ENCODE measurements around the gene SHROOM3.
"Not testable (repeated sequence)": the region's sequence is repeated elsewhere in the genome, so short reads cannot be mapped to it uniquely, and the experiment has no call there.

Gene SHROOM3

DNA sequence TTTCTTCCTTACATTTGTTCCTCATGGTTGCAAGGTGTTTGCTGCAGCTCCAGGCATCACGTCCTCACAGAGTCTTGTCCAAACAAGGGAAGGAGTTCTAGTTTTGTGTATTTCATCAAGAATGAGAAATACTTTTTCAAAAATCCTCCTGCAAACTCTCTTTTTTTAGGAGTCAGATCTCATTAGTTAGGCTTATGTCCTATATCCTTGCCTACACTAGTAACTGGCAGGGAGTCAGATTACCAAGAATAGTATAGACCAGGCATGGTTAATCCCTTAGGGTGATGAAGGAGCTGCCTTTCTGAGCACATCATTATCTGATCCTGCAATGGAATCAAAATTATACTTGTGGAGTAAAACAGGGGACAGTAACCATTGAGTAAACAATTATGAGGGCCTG, 160.4 kb downstream of the SHROOM3 start:
- no peaks in the 10 kb centered on the region for H3K27me3 ChIP-seq (ENCODE audit: control insufficient read depth, insufficient read depth, low read length)
- peaks cover 23% of the 10 kb centered on the region for H3K4me1 ChIP-seq (ENCODE audit: control insufficient read depth, insufficient read depth, low read length)
- H3K9ac ChIP-seq (ENCODE audit: low read length), result no peak overlapping the region
- no peaks in the 10 kb centered on the region for H3K36me3 ChIP-seq (ENCODE audit: control insufficient read depth, insufficient read depth, low read length)
- H3K9me3 ChIP-seq (ENCODE audit: control insufficient read depth, insufficient read depth, low read depth, low read length), result no peaks in the 10 kb centered on the region
- H3K27ac ChIP-seq (ENCODE audit: low read depth, low read length), result no peak overlapping the region
- no peak overlapping the region for H3K4me3 ChIP-seq (ENCODE audit: low read depth, low read length)

DNA sequence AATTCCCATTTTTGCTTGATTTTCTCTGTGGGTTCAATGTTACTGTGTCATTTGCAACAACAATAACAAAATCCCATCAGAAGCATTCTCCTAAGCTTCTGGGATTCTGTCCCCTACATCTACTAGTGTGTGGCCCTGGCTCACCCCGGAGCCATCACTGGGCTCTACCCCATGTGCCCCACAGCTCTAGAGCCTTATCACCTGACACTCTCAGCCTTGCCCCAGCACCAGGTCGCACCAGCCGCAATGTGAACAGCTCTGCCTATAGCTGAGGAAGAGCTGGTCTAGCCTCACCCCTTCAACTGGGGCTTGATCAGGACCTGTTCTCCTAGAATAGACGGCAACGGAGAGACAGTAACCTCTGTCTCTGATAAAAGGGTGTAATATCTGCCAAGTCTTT, 161.7 kb downstream of the SHROOM3 start:
- H3K9ac ChIP-seq (ENCODE audit: low read length), result no peak overlapping the region
- H3K4me1 ChIP-seq (ENCODE audit: control insufficient read depth, insufficient read depth, low read length), result peaks cover 10% of the 10 kb centered on the region
- H3K36me3 ChIP-seq (ENCODE audit: control insufficient read depth, insufficient read depth, low read length), result no peaks in the 10 kb centered on the region
- no peak overlapping the region for H3K27ac ChIP-seq (ENCODE audit: low read depth, low read length)
- H3K9me3 ChIP-seq (ENCODE audit: control insufficient read depth, insufficient read depth, low read depth, low read length), result no peaks in the 10 kb centered on the region
- no peaks in the 10 kb centered on the region for H3K27me3 ChIP-seq (ENCODE audit: control insufficient read depth, insufficient read depth, low read length)
- H3K4me3 ChIP-seq (ENCODE audit: low read depth, low read length), result no peak overlapping the region

DNA sequence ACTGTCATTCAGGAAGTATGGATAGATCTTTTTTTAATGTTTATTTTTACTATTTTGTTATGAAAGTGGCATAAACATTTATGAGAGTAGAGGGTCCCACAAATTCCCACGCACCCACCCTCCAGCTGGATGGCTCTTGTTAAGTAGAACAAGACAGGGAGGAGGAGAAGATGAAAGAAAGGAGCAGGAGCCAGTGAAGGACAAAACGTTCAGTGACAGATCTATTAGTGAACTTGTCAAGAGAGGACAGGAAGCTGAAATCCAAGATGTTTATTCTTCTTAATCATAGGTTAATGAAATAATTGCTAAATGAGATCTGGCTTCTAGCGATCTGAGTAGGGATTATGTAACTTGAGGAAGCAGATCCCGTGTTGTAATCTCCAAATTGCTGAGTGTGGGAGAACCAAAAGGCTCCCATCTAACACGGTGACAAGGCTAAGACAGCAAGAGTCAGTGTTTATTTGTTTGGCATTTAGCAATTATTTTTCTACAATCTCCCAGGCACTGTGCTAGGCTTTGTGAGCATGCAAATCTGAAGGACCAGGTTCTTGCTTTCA, 162.5 kb downstream of the SHROOM3 start:
- Histone ChIP-seq H3K9ac (ENCODE audit: low read length) (no peak overlapping the region), H3K4me3 (ENCODE audit: low read depth, low read length) (no peak overlapping the region), H3K27ac (ENCODE audit: low read depth, low read length) (no peak overlapping the region), H3K36me3 (ENCODE audit: control insufficient read depth, insufficient read depth, low read length) (no peaks in the 10 kb centered on the region), H3K9me3 (ENCODE audit: control insufficient read depth, insufficient read depth, low read depth, low read length) (no peaks in the 10 kb centered on the region), H3K27me3 (ENCODE audit: control insufficient read depth, insufficient read depth, low read length) (no peaks in the 10 kb centered on the region), H3K4me1 (ENCODE audit: control insufficient read depth, insufficient read depth, low read length) (peaks cover 9% of the 10 kb centered on the region)

DNA sequence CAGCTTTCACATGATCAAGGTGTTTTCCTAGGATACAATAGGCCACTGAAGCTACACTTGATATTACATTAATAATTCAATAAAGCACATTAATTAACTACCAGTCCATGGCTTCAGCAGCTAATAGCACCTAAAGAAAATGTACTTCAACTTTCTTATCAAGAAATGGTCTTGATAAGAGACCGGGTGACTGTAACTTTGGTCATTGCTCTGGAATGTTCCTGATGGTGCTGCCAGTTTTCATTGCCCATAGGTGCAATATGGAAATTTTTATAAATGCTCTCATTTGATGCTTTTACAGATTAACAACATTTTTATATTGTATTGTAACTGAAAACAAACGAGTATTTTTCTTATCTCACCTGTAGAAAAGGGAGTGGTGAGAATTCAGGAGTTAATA, 165.4 kb downstream of the SHROOM3 start:
- Histone ChIP-seq H3K9ac (ENCODE audit: low read length) (no peak overlapping the region), H3K36me3 (ENCODE audit: control insufficient read depth, insufficient read depth, low read length) (no peaks in the 10 kb centered on the region), H3K27ac (ENCODE audit: low read depth, low read length) (no peak overlapping the region), H3K4me1 (ENCODE audit: control insufficient read depth, insufficient read depth, low read length) (peaks cover 9% of the 10 kb centered on the region), H3K4me3 (ENCODE audit: low read depth, low read length) (no peak overlapping the region), H3K9me3 (ENCODE audit: control insufficient read depth, insufficient read depth, low read depth, low read length) (no peaks in the 10 kb centered on the region), H3K27me3 (ENCODE audit: control insufficient read depth, insufficient read depth, low read length) (no peaks in the 10 kb centered on the region)

DNA sequence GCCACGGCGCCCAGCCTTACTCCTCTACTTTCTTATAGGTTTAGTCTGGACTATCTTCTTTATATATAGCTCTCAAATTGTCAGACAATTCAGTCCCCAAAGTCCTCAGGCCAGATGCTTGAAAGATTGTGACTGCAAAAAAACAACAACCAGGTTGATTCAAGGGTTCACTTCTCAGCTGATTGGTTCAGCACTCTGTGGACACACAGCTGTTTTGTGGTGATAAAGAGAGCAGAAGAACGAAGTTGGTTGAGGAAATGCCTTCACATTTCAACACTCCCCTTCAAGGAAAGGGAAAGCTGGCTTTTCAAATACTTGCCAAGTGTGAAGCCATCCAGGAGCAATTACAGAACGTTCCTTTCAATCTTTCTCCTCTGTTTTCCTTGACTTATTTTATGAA, 166.8 kb downstream of the SHROOM3 start:
- H3K4me3 ChIP-seq (ENCODE audit: low read depth, low read length), result no peak overlapping the region
- H3K27me3 ChIP-seq (ENCODE audit: control insufficient read depth, insufficient read depth, low read length), result no peaks in the 10 kb centered on the region
- peaks cover 12% of the 10 kb centered on the region for H3K4me1 ChIP-seq (ENCODE audit: control insufficient read depth, insufficient read depth, low read length)
- no peak overlapping the region for H3K9ac ChIP-seq (ENCODE audit: low read length)
- no peaks in the 10 kb centered on the region for H3K36me3 ChIP-seq (ENCODE audit: control insufficient read depth, insufficient read depth, low read length)
- no peak overlapping the region for H3K27ac ChIP-seq (ENCODE audit: low read depth, low read length)
- no peaks in the 10 kb centered on the region for H3K9me3 ChIP-seq (ENCODE audit: control insufficient read depth, insufficient read depth, low read depth, low read length)

DNA sequence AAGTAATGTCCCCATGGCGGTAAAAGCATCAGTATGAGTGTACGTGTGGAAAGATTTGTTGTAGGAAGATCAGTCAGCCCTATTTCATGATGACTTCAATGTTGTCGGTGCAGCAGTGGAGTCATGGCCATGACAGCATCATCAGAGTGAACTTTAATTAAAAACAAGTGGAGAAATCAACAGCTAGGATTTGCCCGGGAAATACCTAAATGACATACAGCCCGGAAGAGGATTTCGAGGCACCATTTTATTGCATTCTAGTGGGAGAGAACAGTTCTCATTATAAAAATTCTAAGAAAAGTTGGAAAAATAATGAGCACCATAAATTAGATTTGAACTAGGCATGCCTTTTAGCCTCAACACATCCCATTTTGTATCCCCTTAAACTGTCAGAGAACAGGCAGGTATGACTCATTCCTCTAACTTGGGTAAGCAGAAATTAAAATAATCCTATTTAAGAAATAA, 170.1 kb downstream of the SHROOM3 start:
- no peak overlapping the region for H3K27ac ChIP-seq (ENCODE audit: low read depth, low read length)
- peaks cover 26% of the 10 kb centered on the region for H3K4me1 ChIP-seq (ENCODE audit: control insufficient read depth, insufficient read depth, low read length)
- no peaks in the 10 kb centered on the region for H3K27me3 ChIP-seq (ENCODE audit: control insufficient read depth, insufficient read depth, low read length)
- H3K9ac ChIP-seq (ENCODE audit: low read length), result no peak overlapping the region
- H3K9me3 ChIP-seq (ENCODE audit: control insufficient read depth, insufficient read depth, low read depth, low read length), result no peaks in the 10 kb centered on the region
- H3K36me3 ChIP-seq (ENCODE audit: control insufficient read depth, insufficient read depth, low read length), result no peaks in the 10 kb centered on the region
- H3K4me3 ChIP-seq (ENCODE audit: low read depth, low read length), result no peak overlapping the region

DNA sequence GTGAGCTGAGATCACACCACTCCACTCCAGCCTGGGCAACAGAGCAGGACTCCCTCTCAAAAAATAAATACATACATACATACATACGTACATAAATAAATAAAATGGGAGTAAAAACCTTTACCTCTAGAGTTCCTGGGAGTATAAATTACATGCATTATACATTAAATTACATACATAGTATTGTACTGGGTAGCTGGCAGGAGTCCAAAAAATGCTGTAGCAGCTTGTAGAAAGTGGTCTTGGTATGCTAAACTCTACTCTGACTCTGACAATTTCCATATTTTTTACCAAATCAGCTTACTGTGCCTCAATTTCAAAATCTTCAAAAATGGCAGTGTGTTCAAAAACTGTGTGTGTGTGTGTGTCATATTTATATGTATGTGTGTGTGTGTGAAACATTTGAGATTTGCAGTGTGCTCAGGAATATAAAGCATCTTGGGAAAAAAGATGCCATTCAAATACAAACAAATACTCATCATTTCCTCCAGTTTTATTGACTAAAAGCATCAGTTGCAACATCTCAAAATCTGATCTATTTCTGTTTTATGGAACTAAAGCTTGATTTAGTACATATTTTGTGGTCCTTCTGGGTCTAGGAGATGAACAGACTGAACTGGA, 171.7 kb downstream of the SHROOM3 start:
- H3K4me1 ChIP-seq (ENCODE audit: control insufficient read depth, insufficient read depth, low read length), result peaks cover 42% of the 10 kb centered on the region
- no peaks in the 10 kb centered on the region for H3K36me3 ChIP-seq (ENCODE audit: control insufficient read depth, insufficient read depth, low read length)
- no peaks in the 10 kb centered on the region for H3K9me3 ChIP-seq (ENCODE audit: control insufficient read depth, insufficient read depth, low read depth, low read length)
- H3K4me3 ChIP-seq (ENCODE audit: low read depth, low read length), result no peak overlapping the region
- H3K27ac ChIP-seq (ENCODE audit: low read depth, low read length), result no peak overlapping the region
- H3K27me3 ChIP-seq (ENCODE audit: control insufficient read depth, insufficient read depth, low read length), result no peaks in the 10 kb centered on the region
- no peak overlapping the region for H3K9ac ChIP-seq (ENCODE audit: low read length)

DNA sequence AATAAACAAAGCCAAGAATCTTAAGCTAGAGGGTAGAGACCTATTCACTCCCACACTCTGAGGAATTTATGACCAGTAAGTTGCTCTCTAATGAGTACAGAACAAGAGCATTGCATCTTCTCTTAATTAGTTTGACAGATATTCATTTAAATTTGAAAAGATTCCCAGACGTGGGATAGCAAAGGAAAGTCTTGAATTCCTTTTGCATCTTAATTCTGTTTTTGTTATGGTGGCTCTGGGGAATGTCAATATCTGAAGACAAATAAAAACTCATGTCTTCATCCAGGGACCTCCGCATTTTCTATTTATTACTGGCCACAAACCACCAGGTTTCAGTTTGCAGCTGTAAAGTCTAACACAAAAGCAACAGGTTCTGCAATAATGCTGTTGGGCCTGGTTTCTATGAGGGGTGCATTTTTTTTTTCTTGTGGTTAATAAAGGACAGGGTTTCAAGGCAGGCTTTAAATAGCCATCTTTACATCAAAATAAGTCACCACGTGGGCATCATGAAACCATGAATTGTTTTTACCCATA, 172.3 kb downstream of the SHROOM3 start:
- no peak overlapping the region for H3K4me3 ChIP-seq (ENCODE audit: low read depth, low read length)

DNA sequence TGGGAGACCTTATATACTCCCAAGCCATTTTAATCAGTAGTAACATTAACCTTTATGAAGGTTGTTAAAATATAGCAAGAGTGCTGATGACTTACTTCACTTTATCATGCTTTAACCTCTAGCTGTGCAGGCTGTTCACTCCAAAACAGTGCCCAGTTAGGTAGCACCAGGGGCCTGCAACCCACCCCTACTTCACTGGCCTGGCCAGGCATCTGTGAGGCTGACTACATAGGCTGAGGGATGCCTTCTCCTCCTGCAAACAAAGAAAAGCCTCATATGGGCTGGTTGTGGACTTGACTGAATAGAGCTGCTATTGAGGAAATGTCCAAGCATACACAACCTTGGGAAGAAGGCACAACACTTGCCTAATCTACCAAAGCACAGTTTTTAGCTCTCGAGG, 172.8 kb downstream of the SHROOM3 start:
- H3K27me3 ChIP-seq (ENCODE audit: control insufficient read depth, insufficient read depth, low read length), result no peaks in the 10 kb centered on the region
- no peak overlapping the region for H3K9ac ChIP-seq (ENCODE audit: low read length)
- no peak overlapping the region for H3K27ac ChIP-seq (ENCODE audit: low read depth, low read length)
- peaks cover 42% of the 10 kb centered on the region for H3K4me1 ChIP-seq (ENCODE audit: control insufficient read depth, insufficient read depth, low read length)
- H3K9me3 ChIP-seq (ENCODE audit: control insufficient read depth, insufficient read depth, low read depth, low read length), result no peaks in the 10 kb centered on the region
- no peak overlapping the region for H3K4me3 ChIP-seq (ENCODE audit: low read depth, low read length)
- H3K36me3 ChIP-seq (ENCODE audit: control insufficient read depth, insufficient read depth, low read length), result no peaks in the 10 kb centered on the region

More for the DNA sequence above, 172.3 kb downstream of the SHROOM3 start:
- no peaks in the 10 kb centered on the region for H3K9me3 ChIP-seq (ENCODE audit: control insufficient read depth, insufficient read depth, low read depth, low read length)
- H3K9ac ChIP-seq (ENCODE audit: low read length), result no peak overlapping the region
- H3K36me3 ChIP-seq (ENCODE audit: control insufficient read depth, insufficient read depth, low read length), result no peaks in the 10 kb centered on the region
- H3K4me1 ChIP-seq (ENCODE audit: control insufficient read depth, insufficient read depth, low read length), result peaks cover 42% of the 10 kb centered on the region
- H3K27me3 ChIP-seq (ENCODE audit: control insufficient read depth, insufficient read depth, low read length), result no peaks in the 10 kb centered on the region
- H3K27ac ChIP-seq (ENCODE audit: low read depth, low read length), result no peak overlapping the region

DNA sequence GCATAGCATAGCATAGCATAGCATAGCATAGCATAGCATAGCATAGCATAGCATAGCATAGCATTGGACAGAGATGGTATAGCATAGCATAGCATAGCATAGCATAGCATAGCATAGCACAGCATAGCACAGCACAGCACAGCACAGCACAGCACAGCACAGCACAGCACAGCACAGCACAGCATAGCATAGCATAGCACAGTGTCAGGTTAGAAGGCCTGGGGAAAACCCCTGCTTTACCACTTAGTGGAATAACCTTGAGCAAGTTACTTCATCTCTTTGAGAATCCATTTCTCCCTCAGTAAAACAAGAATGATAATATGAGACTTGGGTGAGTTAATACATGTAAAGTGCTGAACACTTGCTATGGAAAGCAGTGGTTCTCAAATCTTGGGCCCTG, 173.5 kb downstream of the SHROOM3 start:
- peaks cover 42% of the 10 kb centered on the region for H3K4me1 ChIP-seq (ENCODE audit: control insufficient read depth, insufficient read depth, low read length)
- H3K9me3 ChIP-seq (ENCODE audit: control insufficient read depth, insufficient read depth, low read depth, low read length); H3K27me3 ChIP-seq (ENCODE audit: control insufficient read depth, insufficient read depth, low read length); H3K36me3 ChIP-seq (ENCODE audit: control insufficient read depth, insufficient read depth, low read length); H3K4me3 ChIP-seq (ENCODE audit: low read depth, low read length); H3K27ac ChIP-seq (ENCODE audit: low read depth, low read length); H3K9ac ChIP-seq (ENCODE audit: low read length): not testable (repeated sequence)

DNA sequence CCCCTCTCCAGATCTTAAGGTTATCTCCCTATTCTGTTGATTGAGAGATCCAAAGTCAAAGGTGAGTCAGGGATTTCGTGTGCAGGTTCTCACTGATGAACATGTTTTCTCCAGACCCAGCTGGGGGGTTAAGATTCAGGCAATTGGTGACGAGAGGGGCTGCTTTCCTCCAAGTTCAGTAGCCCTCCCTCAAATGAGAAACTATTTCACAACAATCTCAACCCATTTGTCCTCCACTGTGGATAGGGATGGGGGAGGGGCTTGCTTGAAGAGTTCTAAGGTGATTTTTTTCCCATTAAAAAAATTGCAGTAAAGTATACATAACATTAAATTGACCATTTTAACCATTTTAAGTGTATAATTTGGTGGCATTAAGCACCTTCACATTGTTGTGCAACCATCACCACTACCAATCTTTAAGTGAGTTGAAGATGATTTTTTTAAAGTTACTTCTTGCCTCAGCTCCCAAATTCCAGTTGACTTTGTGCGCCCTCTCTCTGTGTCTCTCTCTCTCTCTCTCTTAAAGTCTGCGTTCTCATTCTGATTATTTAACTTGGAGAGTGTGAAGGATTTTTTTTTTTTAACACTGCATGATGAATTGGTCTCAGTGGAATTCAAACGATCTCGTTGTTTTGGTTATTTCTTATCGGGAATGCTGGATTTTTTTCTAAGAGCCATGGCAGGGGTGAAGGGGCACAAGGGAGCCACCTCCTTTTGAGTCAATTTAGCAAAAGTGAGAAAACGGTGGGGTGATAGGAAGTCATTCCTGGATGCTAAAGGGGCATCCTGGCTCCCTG, 175.9 kb downstream of the SHROOM3 start:
- no peaks in the 10 kb centered on the region for H3K9me3 ChIP-seq (ENCODE audit: control insufficient read depth, insufficient read depth, low read depth, low read length)
- H3K36me3 ChIP-seq (ENCODE audit: control insufficient read depth, insufficient read depth, low read length), result no peaks in the 10 kb centered on the region
- H3K27me3 ChIP-seq (ENCODE audit: control insufficient read depth, insufficient read depth, low read length), result no peaks in the 10 kb centered on the region
- no peak overlapping the region for H3K27ac ChIP-seq (ENCODE audit: low read depth, low read length)
- peaks cover 42% of the 10 kb centered on the region for H3K4me1 ChIP-seq (ENCODE audit: control insufficient read depth, insufficient read depth, low read length)
- no peak overlapping the region for H3K9ac ChIP-seq (ENCODE audit: low read length)
- H3K4me3 ChIP-seq (ENCODE audit: low read depth, low read length), result no peak overlapping the region

Data from HUES6 (cell line).